GM12891 (cell line): Measurements from ENCODE around the gene MATN1.

Experiments
- POLR2A ChIP-seq: IDR thresholded peaks from 2 replicates; pipeline ENCODE4 v1.6.1; 2011; ENCODE audit warnings: low read depth, low read length, control low read depth
- POU2F2 ChIP-seq: IDR thresholded peaks from 2 replicates; pipeline ENCODE4 v1.6.1; 2011; ENCODE audit warnings: low read depth, mild to moderate bottlenecking, control low read depth, low read length, moderate library complexity

- TF ChIP-seq POLR2A (no peak; the same call in 1 of the 2 replicates), POU2F2 (peak; percentile 84; the same call in 1 of the 2 replicates)
These were observed 36.4 kb upstream of the MATN1 start for GRCh38 chr1:30759718-30760281.
